Astrocyte (in vitro differentiated cells and primary cell): Measurements from ENCODE around the gene ACTL6B.

ENCODE experiments used
- EZH2 ChIP-seq: IDR thresholded peaks from 2 replicates; pipeline ENCODE4 v1.6.1; 2012; ENCODE audit warnings: mild to moderate bottlenecking, low read length, inconsistent platforms; ENCODE audit not compliant: insufficient read depth
- TF ChIP-seq, protein P1 (sequence below): IDR thresholded peaks from 2 replicates; pipeline ENCODE4 v1.5.1; 2011; ENCODE audit warnings: low read depth, mild to moderate bottlenecking, inconsistent platforms, low read length, moderate library complexity; ENCODE audit not compliant: insufficient read depth

DNA sequence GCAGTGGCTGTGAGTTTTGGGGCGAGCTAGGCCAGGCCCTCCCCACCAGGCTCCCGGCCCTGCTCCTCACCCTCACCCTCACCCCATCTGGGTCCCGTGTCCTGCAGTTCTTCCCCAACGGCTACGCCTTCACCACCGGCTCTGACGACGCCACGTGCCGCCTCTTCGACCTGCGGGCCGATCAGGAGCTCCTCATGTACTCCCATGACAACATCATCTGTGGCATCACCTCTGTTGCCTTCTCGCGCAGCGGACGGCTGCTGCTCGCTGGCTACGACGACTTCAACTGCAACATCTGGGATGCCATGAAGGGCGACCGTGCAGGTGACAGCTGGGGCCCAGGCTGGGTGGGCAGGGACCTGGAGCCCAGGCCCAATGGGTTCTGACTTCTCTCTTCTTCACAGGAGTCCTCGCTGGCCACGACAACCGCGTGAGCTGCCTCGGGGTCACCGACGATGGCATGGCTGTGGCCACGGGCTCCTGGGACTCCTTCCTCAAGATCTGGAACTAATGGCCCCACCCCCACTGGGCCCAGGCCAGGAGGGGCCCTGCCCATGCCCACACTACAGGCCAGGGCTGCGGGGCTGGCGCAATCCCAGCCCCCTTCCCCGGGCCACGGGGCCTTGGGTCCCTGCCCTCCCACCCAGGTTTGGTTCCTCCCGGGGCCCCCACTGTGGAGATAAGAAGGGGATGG, 22.2 kb upstream of the ACTL6B start:
- TF ChIP-seq, protein P1, sequence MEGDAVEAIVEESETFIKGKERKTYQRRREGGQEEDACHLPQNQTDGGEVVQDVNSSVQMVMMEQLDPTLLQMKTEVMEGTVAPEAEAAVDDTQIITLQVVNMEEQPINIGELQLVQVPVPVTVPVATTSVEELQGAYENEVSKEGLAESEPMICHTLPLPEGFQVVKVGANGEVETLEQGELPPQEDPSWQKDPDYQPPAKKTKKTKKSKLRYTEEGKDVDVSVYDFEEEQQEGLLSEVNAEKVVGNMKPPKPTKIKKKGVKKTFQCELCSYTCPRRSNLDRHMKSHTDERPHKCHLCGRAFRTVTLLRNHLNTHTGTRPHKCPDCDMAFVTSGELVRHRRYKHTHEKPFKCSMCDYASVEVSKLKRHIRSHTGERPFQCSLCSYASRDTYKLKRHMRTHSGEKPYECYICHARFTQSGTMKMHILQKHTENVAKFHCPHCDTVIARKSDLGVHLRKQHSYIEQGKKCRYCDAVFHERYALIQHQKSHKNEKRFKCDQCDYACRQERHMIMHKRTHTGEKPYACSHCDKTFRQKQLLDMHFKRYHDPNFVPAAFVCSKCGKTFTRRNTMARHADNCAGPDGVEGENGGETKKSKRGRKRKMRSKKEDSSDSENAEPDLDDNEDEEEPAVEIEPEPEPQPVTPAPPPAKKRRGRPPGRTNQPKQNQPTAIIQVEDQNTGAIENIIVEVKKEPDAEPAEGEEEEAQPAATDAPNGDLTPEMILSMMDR: no peak
- no peak for TF ChIP-seq EZH2
